Progenitor cell of endocrine pancreas (in vitro differentiated cells): ENCODE measurements around the gene KRTAP2-1. TPM values are rescaled to one million over a fixed set of nuclear protein-coding genes. Genes with fewer than 3 reads are reported as not detected.
"Not testable (repeated sequence)": the region's sequence is repeated elsewhere in the genome, so short reads cannot be mapped to it uniquely, and the experiment has no call there.

Source experiments
- DNase-seq: peaks from one replicate; pipeline ENCODE4 v3.0.0; 2021; ENCODE audit warnings: low spot score; ENCODE audit not compliant: unreplicated experiment
- H3K27ac Mint-ChIP-seq: 2 replicates; pipeline ENCODE4 v1.8.0; 2021; ENCODE audit warnings: mild to moderate bottlenecking, moderate library complexity, mixed read lengths
- H3K27me3 Mint-ChIP-seq: 2 replicates; pipeline ENCODE4 v1.8.0; 2021; ENCODE audit warnings: mixed read lengths
- H3K36me3 Mint-ChIP-seq: 2 replicates; pipeline ENCODE4 v1.8.0; 2022; ENCODE audit warnings: mixed read lengths; ENCODE audit not compliant: insufficient read depth
- H3K4me1 Mint-ChIP-seq: 2 replicates; pipeline ENCODE4 v1.8.0; 2021; ENCODE audit warnings: low read depth, mixed read lengths
- H3K4me3 Mint-ChIP-seq: 2 replicates; pipeline ENCODE4 v1.8.0; 2021; ENCODE audit warnings: low read depth, mild to moderate bottlenecking, moderate library complexity, mixed read lengths
- H3K9me3 Mint-ChIP-seq: 2 replicates; pipeline ENCODE4 v1.8.0; 2021; ENCODE audit warnings: low read depth, mixed read lengths
- total RNA-seq: library from RNA; stranded (reverse); gene quantifications from 2 replicates; pipeline ENCODE4 v1.2.1, GENCODE V29; 2021
- TF ChIP-seq, protein P1 (sequence below): fragments of 200-600 bp; sonication (generic); IDR thresholded peaks from one replicate; pipeline ENCODE4 v1.5.0; 2021; ENCODE audit warnings: antibody characterized with exemption, mild to moderate bottlenecking; ENCODE audit not compliant: unreplicated experiment

Gene KRTAP2-1
- total RNA-seq, 1 donor from 2014 or later: not detected

GRCh38 chr17:41064301-41064700 lies 17.2 kb upstream of the KRTAP2-1 start:
- TF ChIP-seq, protein P1, sequence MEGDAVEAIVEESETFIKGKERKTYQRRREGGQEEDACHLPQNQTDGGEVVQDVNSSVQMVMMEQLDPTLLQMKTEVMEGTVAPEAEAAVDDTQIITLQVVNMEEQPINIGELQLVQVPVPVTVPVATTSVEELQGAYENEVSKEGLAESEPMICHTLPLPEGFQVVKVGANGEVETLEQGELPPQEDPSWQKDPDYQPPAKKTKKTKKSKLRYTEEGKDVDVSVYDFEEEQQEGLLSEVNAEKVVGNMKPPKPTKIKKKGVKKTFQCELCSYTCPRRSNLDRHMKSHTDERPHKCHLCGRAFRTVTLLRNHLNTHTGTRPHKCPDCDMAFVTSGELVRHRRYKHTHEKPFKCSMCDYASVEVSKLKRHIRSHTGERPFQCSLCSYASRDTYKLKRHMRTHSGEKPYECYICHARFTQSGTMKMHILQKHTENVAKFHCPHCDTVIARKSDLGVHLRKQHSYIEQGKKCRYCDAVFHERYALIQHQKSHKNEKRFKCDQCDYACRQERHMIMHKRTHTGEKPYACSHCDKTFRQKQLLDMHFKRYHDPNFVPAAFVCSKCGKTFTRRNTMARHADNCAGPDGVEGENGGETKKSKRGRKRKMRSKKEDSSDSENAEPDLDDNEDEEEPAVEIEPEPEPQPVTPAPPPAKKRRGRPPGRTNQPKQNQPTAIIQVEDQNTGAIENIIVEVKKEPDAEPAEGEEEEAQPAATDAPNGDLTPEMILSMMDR: no peak
- H3K9me3 Mint-ChIP-seq: no peaks in the 10 kb centered on the region
- no peaks in the 10 kb centered on the region for H3K27me3 Mint-ChIP-seq
- H3K36me3 Mint-ChIP-seq: no peaks in the 10 kb centered on the region
- H3K27ac Mint-ChIP-seq: no peak overlapping the region
- H3K4me3 Mint-ChIP-seq: no peak overlapping the region
- peaks cover 9% of the 10 kb centered on the region for H3K4me1 Mint-ChIP-seq
- DNase-seq: no peak

DNA sequence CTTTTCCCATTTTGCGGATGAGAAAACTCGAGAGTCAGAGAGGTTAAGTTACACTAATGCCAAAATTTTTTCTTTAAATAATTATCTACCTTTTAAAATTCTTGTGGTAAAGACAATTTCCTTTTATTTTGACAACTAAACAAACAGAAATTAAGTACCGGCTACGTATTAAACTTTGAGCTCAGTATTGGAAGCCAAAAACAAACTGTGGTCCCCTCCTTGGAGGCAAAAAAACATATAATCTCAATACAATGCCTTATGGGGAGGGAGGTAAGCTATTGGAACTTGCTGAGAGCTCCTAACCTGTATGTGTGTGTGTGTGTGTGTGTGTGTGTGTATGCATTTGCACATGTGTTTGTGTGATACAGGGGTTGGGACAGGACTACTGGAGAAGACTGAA lies 16.3 kb upstream of the KRTAP2-1 start:
- H3K4me3 Mint-ChIP-seq: no peak overlapping the region
- no peaks in the 10 kb centered on the region for H3K27me3 Mint-ChIP-seq
- H3K27ac Mint-ChIP-seq: no peak overlapping the region
- no peak for DNase-seq
- H3K9me3 Mint-ChIP-seq: no peaks in the 10 kb centered on the region
- TF ChIP-seq, protein P1: no peak
- H3K36me3 Mint-ChIP-seq: no peaks in the 10 kb centered on the region
- H3K4me1 Mint-ChIP-seq: peaks cover 10% of the 10 kb centered on the region

- H3K4me1 Mint-ChIP-seq: peaks cover 10% of the 10 kb centered on the region
- DNase-seq: no peak
- H3K4me3 Mint-ChIP-seq: no peak overlapping the region
- TF ChIP-seq, protein P1: no peak
- H3K36me3 Mint-ChIP-seq: no peaks in the 10 kb centered on the region
- no peaks in the 10 kb centered on the region for H3K27me3 Mint-ChIP-seq
- peaks cover 6% of the 10 kb centered on the region for H3K9me3 Mint-ChIP-seq
- H3K27ac Mint-ChIP-seq: no peak overlapping the region
Measured at GRCh38 chr17:41061964-41062363, 14.8 kb upstream of the KRTAP2-1 start.

DNA sequence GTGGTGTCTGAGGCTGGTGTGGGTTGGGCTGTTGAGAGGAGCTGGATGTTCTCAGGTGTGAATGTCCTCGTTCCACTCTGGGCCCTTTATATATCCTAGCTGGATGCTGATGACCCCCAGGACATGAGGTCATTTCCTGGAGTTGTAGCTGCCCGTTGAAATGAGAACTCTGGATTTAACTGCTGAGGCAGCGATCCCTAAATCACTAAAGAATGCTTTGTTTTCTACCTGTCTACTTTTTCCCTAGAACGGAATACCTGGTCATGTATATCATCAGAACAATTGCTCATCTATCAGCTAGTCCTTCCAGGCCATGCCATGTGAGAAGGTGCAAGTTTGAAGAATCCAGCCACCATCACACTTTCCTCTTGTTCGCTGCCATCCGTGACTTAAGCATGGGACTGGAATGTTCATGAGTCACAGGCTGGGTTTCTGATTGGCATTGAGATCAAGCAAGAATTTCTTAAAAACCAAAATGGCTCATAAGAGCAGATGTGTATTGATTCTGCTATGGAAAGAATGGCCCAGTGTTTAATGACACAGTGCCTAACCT lies 13.0 kb upstream of the KRTAP2-1 start, which contains the start of gene KRTAP2-3:
KRTAP2-3 (minus strand) TSS at position 63 of the 553 bp plus-strand sequence. CDS start 64 bp downstream, outside the sequence.
- H3K27ac Mint-ChIP-seq: peak within 1 kb of the TSS; percentile 87
- H3K27me3 Mint-ChIP-seq: no peaks in the 10 kb centered on the region
- H3K4me1 Mint-ChIP-seq: peaks cover 10% of the 10 kb centered on the region

GRCh38 chr17:41059276-41060051 lies 12.3 kb upstream of the KRTAP2-1 start:
- H3K4me1 Mint-ChIP-seq, H3K36me3 Mint-ChIP-seq, H3K9me3 Mint-ChIP-seq, H3K27ac Mint-ChIP-seq, DNase-seq, H3K4me3 Mint-ChIP-seq, H3K27me3 Mint-ChIP-seq: not testable (repeated sequence)

More for the DNA sequence above, 13.0 kb upstream of the KRTAP2-1 start, which contains the start of gene KRTAP2-3:
- Mint-ChIP-seq H3K4me3 (no peak within 1 kb of the TSS), H3K9me3 (peaks cover 6% of the 10 kb centered on the region), H3K36me3 (no peaks in the 10 kb centered on the region)
- TF ChIP-seq, protein P1: no peak
- DNase-seq: no peak
